AG04450 (cell line): Measurements from ENCODE around the gene RAVER1. TPM values are rescaled to one million over a fixed set of nuclear protein-coding genes. Genes with fewer than 3 reads are reported as not detected.

Experiments used
- CTCF ChIA-PET: fragments of 300-600, 350-600 bp; formaldehyde crosslinking; extraction: SDS; loops from one replicate; lab custom pipeline; 2022; ENCODE audit warnings: antibody characterized with exemption, inconsistent platforms; lab: Charles Lee
- POLR2A ChIA-PET: fragments of 350-600 bp; formaldehyde crosslinking; extraction: SDS; loops from one replicate; lab custom pipeline; 2021; ENCODE audit warnings: antibody characterized with exemption, inconsistent platforms; lab: Yijun Ruan, JAX
- DNase-seq: peaks from one replicate; pipeline ENCODE4 v3.0.0-alpha.2; 2011; ENCODE audit warnings: low read depth, low spot score
- H3K27ac ChIP-seq: one replicate; pipeline ENCODE4 v1.5.1; 2012; ENCODE audit warnings: low read depth, low read length, control low read depth
- H3K27me3 ChIP-seq: one replicate; pipeline ENCODE4 v1.6.0; 2012; ENCODE audit warnings: low read length; ENCODE audit not compliant: control insufficient read depth, insufficient read depth
- H3K4me3 ChIP-seq: 2 replicates; pipeline ENCODE4 v1.5.1; 2011; ENCODE audit warnings: mild to moderate bottlenecking, low read depth, low read length, control low read depth
- H3K9me3 ChIP-seq: 2 replicates; pipeline ENCODE4 v1.5.1; 2012; ENCODE audit warnings: low read length; ENCODE audit not compliant: control insufficient read depth, insufficient read depth
- CTCF ChIP-seq: IDR thresholded peaks from 2 replicates; pipeline ENCODE4 v1.5.1; 2011; ENCODE audit warnings: low read depth, low read length, control low read depth, inconsistent platforms
- polyA plus RNA-seq: library from polyadenylated mRNA; depleted of rRNA; stranded (reverse); fragments of >200 nt; gene quantifications from 2 replicates; pipeline ENCODE4 v1.2.3, GENCODE V29; 2011

RAVER1 gene
- polyA plus RNA-seq, 1 experiment, result 2.2 TPM

GRCh38 chr19:10290357-10290875 is 42.9 kb downstream of the RAVER1 start:
- Histone ChIP-seq H3K4me3 (peak overlapping the region; percentile 63), H3K27me3 (peaks cover 8% of the 10 kb centered on the region), H3K27ac (no peak overlapping the region), H3K9me3 (peaks cover 23% of the 10 kb centered on the region)
- no peak for DNase-seq
- CTCF ChIA-PET, result interaction anchor here (1.5 kb wide), 1 partner anchor 100 kb away, joined by 3 read pairs; no protein-coding TSS in a partner anchor
- POLR2A ChIA-PET, result interaction anchor here (1.0 to 4.1 kb wide), 4 partner anchors 10 to 43 kb away, joined by 3 to 25 read pairs (median 11); partner anchors contain the start of genes ICAM1 and RAVER1
- no peak for TF ChIP-seq CTCF

- CTCF ChIA-PET, result interaction anchor here (0.7 to 1.8 kb wide), 3 partner anchors 12 to 101 kb away, joined by 3 to 4 read pairs (median 3); no protein-coding TSS in a partner anchor
- H3K4me3 ChIP-seq, result peak within 1 kb of the TSS; percentile 63
- H3K27me3 ChIP-seq, result peaks cover 3% of the 10 kb centered on the region
- peak within 1 kb of the TSS; percentile 31 for H3K27ac ChIP-seq
- no peak for DNase-seq
- peaks cover 23% of the 10 kb centered on the region for H3K9me3 ChIP-seq
- TF ChIP-seq CTCF, result no peak
- POLR2A ChIA-PET, result interaction anchor here (0.5 to 4.1 kb wide), 9 partner anchors 9 to 862 kb away, joined by 3 to 25 read pairs (median 5); partner anchors contain the start of genes ICAM1 and RAVER1
Observed at GRCh38 chr19:10289836-10290356, 43.4 kb downstream of the RAVER1 start, which contains the start of gene ICAM5. Gene ICAM5 (plus strand): TSS chr19:10289952. CDS start chr19:10290044, 92 bp downstream.

GRCh38 chr19:10289167-10289835 is 44.0 kb downstream of the RAVER1 start:
- ChIA-PET CTCF (interaction anchor here (0.6 to 1.8 kb wide), 5 partner anchors 12 to 665 kb away, joined by 3 to 4 read pairs (median 3); no protein-coding TSS in a partner anchor), POLR2A (interaction anchor here (0.5 to 4.1 kb wide), 9 partner anchors 9 to 863 kb away, joined by 3 to 25 read pairs (median 5); partner anchors contain the start of genes ICAM1 and RAVER1)
- DNase-seq, result no peak
- no peaks in the 10 kb centered on the region for H3K27me3 ChIP-seq
- H3K27ac ChIP-seq, result peak overlapping the region; percentile 31
- H3K4me3 ChIP-seq, result peak overlapping the region; percentile 63
- peaks cover 21% of the 10 kb centered on the region for H3K9me3 ChIP-seq
- no peak for TF ChIP-seq CTCF

- Histone ChIP-seq H3K9me3 (peaks cover 16% of the 10 kb centered on the region), H3K27ac (peak overlapping the region; percentile 31), H3K4me3 (peak overlapping the region; percentile 63), H3K27me3 (no peaks in the 10 kb centered on the region)
- no peak for DNase-seq
- CTCF ChIA-PET, result interaction anchor here (0.6 to 1.8 kb wide), 4 partner anchors 17 to 666 kb away, joined by 3 to 4 read pairs (median 3); no protein-coding TSS in a partner anchor
- POLR2A ChIA-PET, result interaction anchor here (0.5 to 4.1 kb wide), 6 partner anchors 8 to 45 kb away, joined by 3 to 25 read pairs (median 5); partner anchors contain the start of genes ICAM1 and RAVER1
- no peak for TF ChIP-seq CTCF
Observed at GRCh38 chr19:10288662-10289166, 44.6 kb downstream of the RAVER1 start.
